ENCODE data around the gene HSD11B1.

HSD11B1 gene

GRCh38 chr1:209673631-209674417, 30.8 kb upstream of the HSD11B1 start:
- DNase-seq (ENCODE audit: extremely low spot score), result no peak
- TF ChIP-seq CTCF (IDR thresholded peaks at IDR 0.05; ENCODE audit: control extremely low read depth, extremely low read depth, low read depth, missing control alignments), result no peak
- CTCF ChIA-PET, result interaction anchor here (0.9 to 4.7 kb wide), 14 partner anchors 9 to 108 kb away, joined by 3 to 22 read pairs (median 5); partner anchors contain the start of gene LAMB3
- POLR2A ChIA-PET, result interaction anchor here (1.0 kb wide), 1 partner anchor 21 kb away, joined by 3 read pairs; no protein-coding TSS in a partner anchor

GRCh38 chr1:209674957-209675564, 29.6 kb upstream of the HSD11B1 start, which contains the start of gene G0S2:
Gene G0S2 (plus strand): TSS chr1:209675412. CDS start chr1:209675685, 273 bp downstream.
- ChIA-PET POLR2A (interaction anchor here (0.6 kb wide), 1 partner anchor 22 kb away, joined by 3 read pairs; no protein-coding TSS in a partner anchor), CTCF (interaction anchor here (0.7 to 4.7 kb wide), 10 partner anchors 9 to 74 kb away, joined by 3 to 22 read pairs (median 3); partner anchors contain the start of gene HSD11B1)
- TF ChIP-seq CTCF (IDR thresholded peaks at IDR 0.05; ENCODE audit: control extremely low read depth, extremely low read depth, low read depth, missing control alignments), result no peak
- DNase-seq (ENCODE audit: extremely low spot score), result no peak

DNA sequence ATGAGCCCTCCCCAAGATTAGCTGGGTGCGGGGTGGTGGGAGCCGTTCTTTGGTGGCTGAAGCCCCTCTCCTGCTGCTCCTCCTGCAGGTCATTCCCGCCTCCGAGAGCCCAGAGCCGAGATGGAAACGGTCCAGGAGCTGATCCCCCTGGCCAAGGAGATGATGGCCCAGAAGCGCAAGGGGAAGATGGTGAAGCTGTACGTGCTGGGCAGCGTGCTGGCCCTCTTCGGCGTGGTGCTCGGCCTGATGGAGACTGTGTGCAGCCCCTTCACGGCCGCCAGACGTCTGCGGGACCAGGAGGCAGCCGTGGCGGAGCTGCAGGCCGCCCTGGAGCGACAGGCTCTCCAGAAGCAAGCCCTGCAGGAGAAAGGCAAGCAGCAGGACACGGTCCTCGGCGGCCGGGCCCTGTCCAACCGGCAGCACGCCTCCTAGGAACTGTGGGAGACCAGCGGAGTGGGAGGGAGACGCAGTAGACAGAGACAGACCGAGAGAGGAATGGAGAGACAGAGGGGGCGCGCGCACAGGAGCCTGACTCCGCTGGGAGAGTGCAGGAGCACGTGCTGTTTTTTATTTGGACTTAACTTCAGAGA, 29.0 kb upstream of the HSD11B1 start:
- TF ChIP-seq CTCF (IDR thresholded peaks at IDR 0.05; ENCODE audit: control extremely low read depth, extremely low read depth, low read depth, missing control alignments), result no peak
- no peak for DNase-seq (ENCODE audit: extremely low spot score)
- CTCF ChIA-PET, result interaction anchor here (0.7 to 4.7 kb wide), 11 partner anchors 8 to 73 kb away, joined by 3 to 22 read pairs (median 3); partner anchors contain the start of gene HSD11B1
- POLR2A ChIA-PET, result interaction anchor here (0.6 kb wide), 1 partner anchor 23 kb away, joined by 3 read pairs; no protein-coding TSS in a partner anchor

DNA sequence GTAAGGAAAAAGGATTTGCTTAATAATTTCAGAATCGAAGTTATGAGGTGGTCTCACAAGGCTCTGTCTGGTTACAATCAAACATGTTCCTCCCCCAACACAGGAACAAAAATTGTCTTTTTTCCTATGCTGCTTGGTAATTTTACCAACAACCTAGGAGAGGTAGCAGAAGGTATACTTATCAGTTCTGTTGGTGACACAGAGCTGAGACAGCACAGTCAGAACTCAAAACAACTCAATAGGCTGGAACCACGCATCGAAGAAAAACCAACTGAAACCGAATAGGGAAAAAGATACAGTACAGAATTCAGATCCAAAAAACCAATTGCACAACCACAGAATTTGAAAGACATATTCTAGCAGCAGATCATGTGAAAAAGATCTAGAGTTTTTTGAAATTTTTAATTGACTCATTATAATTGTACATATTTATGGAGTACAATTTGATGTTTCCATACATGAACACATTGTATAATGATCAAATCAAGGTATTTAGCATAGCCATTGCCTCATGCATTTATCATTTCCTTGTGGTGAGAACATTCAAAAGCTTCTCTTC, 25.6 kb upstream of the HSD11B1 start:
- no peak for TF ChIP-seq CTCF (IDR thresholded peaks at IDR 0.05; ENCODE audit: control extremely low read depth, extremely low read depth, low read depth, missing control alignments)
- ChIA-PET POLR2A (no interaction called here), CTCF (interaction anchor here (1.7 to 4.7 kb wide), 2 partner anchors 14 kb away, joined by 6 to 20 read pairs; no protein-coding TSS in a partner anchor)
- no peak for DNase-seq (ENCODE audit: extremely low spot score)

DNA sequence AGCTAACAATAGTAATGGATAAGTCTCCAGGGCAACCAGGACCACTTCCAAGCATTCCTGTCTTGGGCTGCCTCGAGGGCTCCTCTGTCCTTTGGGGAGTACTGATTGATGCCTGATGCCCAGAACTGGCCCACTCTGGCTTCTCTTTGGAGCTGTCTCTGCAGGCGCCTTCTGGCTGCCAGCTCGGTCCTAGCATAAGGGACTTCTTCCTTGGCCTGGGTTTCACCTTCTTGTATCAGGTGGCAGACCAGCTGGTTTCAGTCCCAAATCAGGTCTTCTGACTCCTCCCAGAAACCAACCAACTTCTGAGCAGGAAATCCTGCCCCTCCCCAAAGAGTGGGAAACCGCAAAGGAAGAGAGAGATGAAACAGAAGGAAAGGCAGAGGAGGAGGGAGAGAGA, 18.8 kb upstream of the HSD11B1 start:
- CTCF ChIA-PET, result interaction anchor here (1.0 to 1.6 kb wide), 4 partner anchors 12 to 113 kb away, joined by 4 to 6 read pairs (median 4); no protein-coding TSS in a partner anchor
- DNase-seq (ENCODE audit: extremely low spot score), result no peak
- POLR2A ChIA-PET, result no interaction called here
- no peak for TF ChIP-seq CTCF (IDR thresholded peaks at IDR 0.05; ENCODE audit: control extremely low read depth, extremely low read depth, low read depth, missing control alignments)

GRCh38 chr1:209686322-209686721, 18.3 kb upstream of the HSD11B1 start:
- CTCF ChIA-PET, result interaction anchor here (1.1 to 1.3 kb wide), 3 partner anchors 9 to 114 kb away, joined by 4 to 6 read pairs (median 5); no protein-coding TSS in a partner anchor
- POLR2A ChIA-PET, result no interaction called here
- no peak for DNase-seq (ENCODE audit: extremely low spot score)
- no peak for TF ChIP-seq CTCF (IDR thresholded peaks at IDR 0.05; ENCODE audit: control extremely low read depth, extremely low read depth, low read depth, missing control alignments)
